Kidney (tissue), 14 donors: ENCODE measurements around the gene SCRG1. TPM values are rescaled to one million over a fixed set of nuclear protein-coding genes. Genes with fewer than 3 reads are reported as not detected.
A peak's percentile ranks its signal among the peaks of the same experiment; 100 is the strongest.

Experiments used
- DNase-seq, 5 donors: peaks; one replicate each; pipeline ENCODE4 v3.0.0-alpha.2; 2013 to 2020
- FAIRE-seq: peaks from 2 replicates; lab custom pipeline; 2012; peaks lifted over from hg19 to GRCh38; lab: Jason Lieb, UNC
- H3K27ac ChIP-seq, 2 donors: one replicate each; pipeline ENCODE4 v1.7.0; 2013; ENCODE audit warnings: low read depth in 2 of 2, low read length in 2 of 2, inconsistent platforms in 1 of 2
- H3K27me3 ChIP-seq: one replicate; pipeline ENCODE4 v1.7.1; 2013; ENCODE audit warnings: low read length, inconsistent platforms; ENCODE audit not compliant: control insufficient read depth, insufficient read depth
- H3K36me3 ChIP-seq, 3 donors: one replicate each; pipeline versions ENCODE4 v1.7.0 to v1.7.1; 2013; ENCODE audit warnings: low read length in 3 of 3, control low read depth in 1 of 3, inconsistent platforms in 1 of 3; ENCODE audit not compliant: insufficient read depth in 3 of 3, control insufficient read depth in 2 of 3
- H3K4me1 ChIP-seq, 3 donors: one replicate each; pipeline versions ENCODE4 v1.7.0 to v1.7.1; 2013; ENCODE audit warnings: low read length in 3 of 3, inconsistent platforms in 1 of 3, low read depth in 1 of 3; ENCODE audit not compliant: control insufficient read depth in 2 of 3, insufficient read depth in 2 of 3
- H3K4me3 ChIP-seq, 3 donors: one replicate each; pipeline versions ENCODE4 v1.7.0 to v1.8.1; 2013; ENCODE audit warnings: low read length in 3 of 3, control low read depth in 1 of 3, inconsistent platforms in 1 of 3
- H3K9ac ChIP-seq, 3 donors: one replicate each; pipeline versions ENCODE4 v1.7.0 to v1.7.1; 2013; ENCODE audit warnings: low read length in 3 of 3, control low read depth in 1 of 3, inconsistent platforms in 1 of 3
- H3K9me3 ChIP-seq, 3 donors: one replicate each; pipeline versions ENCODE4 v1.7.0 to v1.7.1; 2013; ENCODE audit warnings: low read length in 3 of 3, control low read depth in 1 of 3, inconsistent platforms in 1 of 3; ENCODE audit not compliant: control insufficient read depth in 2 of 3, insufficient read depth in 1 of 3
- CTCF ChIP-seq: IDR thresholded peaks from 3 replicates; pipeline ENCODE4 v1.5.1; 2012; ENCODE audit warnings: mild to moderate bottlenecking, moderate library complexity, borderline replicate concordance; ENCODE audit not compliant: insufficient read depth; ENCODE audit errors: extremely low read depth
- intact Hi-C: fragments of 100-400 bp; cut with DNase I; formaldehyde crosslinking; loops from one replicate; pipeline ENCODE4 v1.11.1; 2022
- polyA plus RNA-seq: library from polyadenylated mRNA; stranded (reverse); fragments of 350-450 nt; fragmentation: Illumina TruSeq; extraction: RNeasy Lipid Tissue Mini Kit (QIAGEN cat#74804); gene quantifications from one replicate; pipeline ENCODE4 v1.2.3, GENCODE V29; 2014; ENCODE audit warnings: low read depth, low replicate concordance; ENCODE audit not compliant: insufficient read depth
- total RNA-seq: library from RNA; stranded (reverse); fragmentation: NEBNext Ultra II Directional; extraction: Animal tissue kit (Norgen Biotek cat#: 25700); gene quantifications from one replicate; pipeline ENCODE4 v1.2.1, GENCODE V29; 2021
- donor health status: control.
- donor health status: control.
- donor health status: control.
- donor health status: control.
- donor health status: control.
- donor health status: DM: yes; HTN: yes; CAD: no.
- donor health status: Normal renal cell carcinoma (clear cell type).

Gene SCRG1
- total and polyA plus RNA-seq, 2 donors from 2014 or later = 0.11 to 1.6 TPM

- FAIRE-seq = no peak
- Histone ChIP-seq H3K9me3 (no peaks in the 10 kb centered on the region), H3K27ac (no peak overlapping the region), H3K9ac (no peak overlapping the region), H3K4me3 (no peak overlapping the region), H3K4me1 (no peaks in the 10 kb centered on the region), H3K36me3 (no peaks in the 10 kb centered on the region), H3K27me3 (no peaks in the 10 kb centered on the region)
- TF ChIP-seq CTCF = no peak
- DNase-seq = peak in 1 of 5 donors; percentile 71
- intact Hi-C loops = no loop called here
These were observed 17.2 kb upstream of the SCRG1 start for GRCh38 chr4:173415885-173416653.

GRCh38 chr4:173415092-173415491 lies 16.2 kb upstream of the SCRG1 start:
- Histone ChIP-seq H3K4me1 (no peaks in the 10 kb centered on the region), H3K36me3 (no peaks in the 10 kb centered on the region), H3K27ac (no peak overlapping the region), H3K4me3 (no peak overlapping the region), H3K9me3 (no peaks in the 10 kb centered on the region), H3K9ac (no peak overlapping the region), H3K27me3 (no peaks in the 10 kb centered on the region)
- peak in 1 of 5 donors; percentile 22 for DNase-seq
- intact Hi-C loops = no loop called here
- FAIRE-seq = no peak
- no peak for TF ChIP-seq CTCF

GRCh38 chr4:173414456-173414855 lies 15.5 kb upstream of the SCRG1 start:
- no peak for DNase-seq
- Histone ChIP-seq H3K27me3 (no peaks in the 10 kb centered on the region), H3K4me1 (no peaks in the 10 kb centered on the region), H3K4me3 (no peak overlapping the region), H3K9ac (no peak overlapping the region), H3K9me3 (no peaks in the 10 kb centered on the region), H3K36me3 (no peaks in the 10 kb centered on the region), H3K27ac (no peak overlapping the region)
- no peak for FAIRE-seq
- TF ChIP-seq CTCF = no peak
- intact Hi-C loops = no loop called here
